OCI-LY7 (cell line): ENCODE data around the gene GJC1. TPM values are rescaled to one million over a fixed set of nuclear protein-coding genes. Genes with fewer than 3 reads are reported as not detected.

Experiments used
- BruUV-seq: library from RNA; stranded (reverse); fragments of 400-500 nt; replicated peaks from 2 replicates; lab custom pipeline; 2021; lab: Mats Ljungman, UMichigan
- CTCF ChIA-PET: fragments of 300-600 bp; sonication (Branson Sonifier 250); formaldehyde crosslinking; loops from one replicate; lab custom pipeline; 2022; ENCODE audit warnings: antibody characterized with exemption; ENCODE audit not compliant: unreplicated experiment; lab: Charles Lee
- POLR2A ChIA-PET: fragments of 300-600 bp; sonication (Branson Sonifier 250); formaldehyde crosslinking; loops from one replicate; lab custom pipeline; 2022; ENCODE audit warnings: antibody characterized with exemption; lab: Charles Lee
- DNase-seq: peaks from one replicate; pipeline ENCODE4 v3.0.0-alpha.2; 2015; ENCODE audit warnings: low spot score
- H2AFZ ChIP-seq: fragments of 200-600 bp; sonication (generic), shearing (Covaris generic); 2 replicates; pipeline ENCODE4 v1.6.1; 2014; ENCODE audit warnings: mild to moderate bottlenecking, antibody characterized with exemption, low read length, moderate library complexity
- H3K27ac ChIP-seq: fragments of 200-600 bp; sonication (generic); 2 replicates; pipeline ENCODE4 v1.5.1; 2014; ENCODE audit warnings: mixed run types, low read depth, mild to moderate bottlenecking, moderate library complexity, low read length, inconsistent platforms; ENCODE audit not compliant: poor library complexity, severe bottlenecking
- H3K36me3 ChIP-seq: fragments of 200-600 bp; sonication (generic); 2 replicates; pipeline ENCODE4 v1.6.1; 2014; ENCODE audit warnings: mild to moderate bottlenecking, antibody characterized with exemption, low read length, moderate library complexity, mixed read lengths; ENCODE audit not compliant: insufficient read depth
- H3K4me1 ChIP-seq: fragments of 200-600 bp; sonication (generic); 2 replicates; pipeline ENCODE4 v1.5.1; 2014; ENCODE audit warnings: mild to moderate bottlenecking, low read length; ENCODE audit not compliant: insufficient read depth, poor library complexity, severe bottlenecking
- H3K4me2 ChIP-seq: fragments of 200-600 bp; sonication (generic); 2 replicates; pipeline ENCODE4 v1.6.1; 2014; ENCODE audit warnings: mild to moderate bottlenecking, low read length
- H3K4me3 ChIP-seq: fragments of 200-600 bp; sonication (generic); 2 replicates; pipeline ENCODE4 v1.5.1; 2014; ENCODE audit warnings: mild to moderate bottlenecking, low read depth, low read length; ENCODE audit not compliant: poor library complexity, severe bottlenecking
- H3K79me2 ChIP-seq: fragments of 200-600 bp; sonication (generic); 2 replicates; pipeline ENCODE4 v1.6.1; 2016; ENCODE audit warnings: low read depth, mild to moderate bottlenecking, low read length, moderate library complexity, mixed read lengths; ENCODE audit not compliant: insufficient read depth
- H3K9me2 ChIP-seq: fragments of 200-600 bp; sonication (generic); 2 replicates; pipeline ENCODE4 v1.6.1; 2016; ENCODE audit warnings: mild to moderate bottlenecking, low read length, mixed read lengths; ENCODE audit not compliant: insufficient read depth
- H3K9me3 ChIP-seq: fragments of 200-600 bp; sonication (generic); 2 replicates; pipeline ENCODE4 v1.6.1; 2014; ENCODE audit warnings: mild to moderate bottlenecking, mixed run types, low read length, mixed read lengths
- H4K20me1 ChIP-seq: fragments of 200-600 bp; sonication (generic); 2 replicates; pipeline ENCODE4 v1.6.1; 2014; ENCODE audit warnings: mild to moderate bottlenecking, antibody characterized with exemption, low read length, moderate library complexity, mixed read lengths; ENCODE audit not compliant: insufficient read depth
- EZH2phosphoT487 ChIP-seq: fragments of 200-600 bp; sonication (generic); IDR thresholded peaks from 2 replicates; pipeline ENCODE4 v1.6.1; 2018; ENCODE audit warnings: low read depth, borderline replicate concordance, mild to moderate bottlenecking, mixed run types, antibody characterized with exemption, low read length, moderate library complexity, mixed read lengths
- intact Hi-C: fragments of 100-400 bp; cut with micrococcal nuclease; formaldehyde crosslinking; loops from one replicate; pipeline ENCODE4 v1.10.0; 2022; ENCODE audit not compliant: unreplicated experiment
- total RNA-seq, 2 experiments: library from RNA; depleted of rRNA in 1 of 2; stranded (reverse); fragments of >200 nt in 1 of 2; shearing (Covaris generic) in 1 of 2; gene quantifications; 2 replicates each; pipeline ENCODE4 v1.2.3, GENCODE V29; 2014 to 2022
- TF ChIP-seq, protein P1 (sequence below): fragments of 200-600 bp; sonication (generic); conservative IDR thresholded peaks from 2 replicates; pipeline ENCODE4 v1.5.1; 2014; ENCODE audit warnings: mild to moderate bottlenecking, antibody characterized with exemption, low read length, moderate library complexity, mixed read lengths

The GJC1 gene
- total RNA-seq, 2 experiments from 2014 or later = 14.2 to 19.5 TPM

GRCh38 chr17:44878627-44879221 is 48.6 kb upstream of the GJC1 start:
- Histone ChIP-seq H3K4me2 (no peak overlapping the region), H4K20me1 (no peaks in the 10 kb centered on the region), H3K79me2 (no peaks in the 10 kb centered on the region), H3K36me3 (peaks cover 91% of the 10 kb centered on the region), H3K4me1 (no peaks in the 10 kb centered on the region), H3K27ac (no peak overlapping the region), H3K4me3 (no peak overlapping the region), H3K9me2 (no peaks in the 10 kb centered on the region), H2AFZ (no peak overlapping the region), H3K9me3 (no peaks in the 10 kb centered on the region)
- TSS peak; percentile 37 for BruUV-seq
- TF ChIP-seq, protein P1, sequence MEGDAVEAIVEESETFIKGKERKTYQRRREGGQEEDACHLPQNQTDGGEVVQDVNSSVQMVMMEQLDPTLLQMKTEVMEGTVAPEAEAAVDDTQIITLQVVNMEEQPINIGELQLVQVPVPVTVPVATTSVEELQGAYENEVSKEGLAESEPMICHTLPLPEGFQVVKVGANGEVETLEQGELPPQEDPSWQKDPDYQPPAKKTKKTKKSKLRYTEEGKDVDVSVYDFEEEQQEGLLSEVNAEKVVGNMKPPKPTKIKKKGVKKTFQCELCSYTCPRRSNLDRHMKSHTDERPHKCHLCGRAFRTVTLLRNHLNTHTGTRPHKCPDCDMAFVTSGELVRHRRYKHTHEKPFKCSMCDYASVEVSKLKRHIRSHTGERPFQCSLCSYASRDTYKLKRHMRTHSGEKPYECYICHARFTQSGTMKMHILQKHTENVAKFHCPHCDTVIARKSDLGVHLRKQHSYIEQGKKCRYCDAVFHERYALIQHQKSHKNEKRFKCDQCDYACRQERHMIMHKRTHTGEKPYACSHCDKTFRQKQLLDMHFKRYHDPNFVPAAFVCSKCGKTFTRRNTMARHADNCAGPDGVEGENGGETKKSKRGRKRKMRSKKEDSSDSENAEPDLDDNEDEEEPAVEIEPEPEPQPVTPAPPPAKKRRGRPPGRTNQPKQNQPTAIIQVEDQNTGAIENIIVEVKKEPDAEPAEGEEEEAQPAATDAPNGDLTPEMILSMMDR = peak; percentile 90
- TF ChIP-seq EZH2phosphoT487 = no peak
- CTCF ChIA-PET = no interaction called here
- intact Hi-C loops = no loop called here
- peak; percentile 50 for DNase-seq
- POLR2A ChIA-PET = interaction anchor here (0.5 kb wide), 1 partner anchor 163 kb away, joined by 4 read pairs; no protein-coding TSS in a partner anchor

DNA sequence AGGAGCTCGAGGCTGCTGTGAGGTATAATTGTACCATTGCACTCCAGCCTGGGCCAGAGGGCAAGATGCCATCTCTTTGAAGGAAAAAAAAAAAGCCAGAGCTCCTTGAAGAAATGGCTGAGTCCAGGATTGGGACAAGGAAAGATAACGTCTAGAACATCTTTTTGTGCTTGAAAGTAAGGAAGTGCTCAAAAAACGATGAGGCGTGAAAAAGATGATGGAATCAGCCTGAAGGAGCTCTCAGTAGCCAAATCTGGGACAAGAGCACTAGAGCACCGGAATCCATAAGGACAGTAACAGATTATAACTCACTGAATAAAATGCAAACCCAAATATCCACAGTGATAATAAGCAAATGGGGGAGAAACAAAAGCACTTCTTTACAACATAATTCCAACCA is 47.0 kb upstream of the GJC1 start:
- no peaks in the 10 kb centered on the region for H4K20me1 ChIP-seq
- no peaks in the 10 kb centered on the region for H3K9me2 ChIP-seq
- H3K4me3 ChIP-seq = no peak overlapping the region
- intact Hi-C loops = no loop called here
- H3K4me2 ChIP-seq = no peak overlapping the region
- no TSS peak for BruUV-seq
- H2AFZ ChIP-seq = no peak overlapping the region
- H3K36me3 ChIP-seq = peaks cover 89% of the 10 kb centered on the region
- no peaks in the 10 kb centered on the region for H3K4me1 ChIP-seq
- no peaks in the 10 kb centered on the region for H3K79me2 ChIP-seq
- no peak for DNase-seq
- POLR2A ChIA-PET = interaction anchor here (0.5 kb wide), 1 partner anchor 109 kb away, joined by 4 read pairs; no protein-coding TSS in a partner anchor
- CTCF ChIA-PET = no interaction called here
- H3K27ac ChIP-seq = no peak overlapping the region
- TF ChIP-seq, protein P1 = no peak
- TF ChIP-seq EZH2phosphoT487 = no peak
- no peaks in the 10 kb centered on the region for H3K9me3 ChIP-seq

GRCh38 chr17:44875761-44876160 is 45.7 kb upstream of the GJC1 start:
- BruUV-seq = no TSS peak
- POLR2A ChIA-PET = no interaction called here

More at GRCh38 chr17:44875761-44876160, 45.7 kb upstream of the GJC1 start:
- Histone ChIP-seq H2AFZ (no peak overlapping the region), H3K4me3 (no peak overlapping the region), H3K79me2 (no peaks in the 10 kb centered on the region), H4K20me1 (no peaks in the 10 kb centered on the region), H3K4me2 (no peak overlapping the region), H3K9me3 (no peaks in the 10 kb centered on the region), H3K36me3 (peaks cover 91% of the 10 kb centered on the region), H3K27ac (no peak overlapping the region), H3K9me2 (no peaks in the 10 kb centered on the region), H3K4me1 (no peaks in the 10 kb centered on the region)
- intact Hi-C loops = no loop called here
- TF ChIP-seq, protein P1 = no peak
- no peak for TF ChIP-seq EZH2phosphoT487
- no peak for DNase-seq
- CTCF ChIA-PET = no interaction called here
